GM12878 (cell line): Measurements from ENCODE around the gene GAMT. TPM values are rescaled to one million over a fixed set of nuclear protein-coding genes. Genes with fewer than 3 reads are reported as not detected.

ENCODE experiments used
- ATAC-seq: fragments of 200-7000 bp; cut with Tn5 transposase; 3 replicates; pipeline ENCODE4 v1.9.1; 2020; ENCODE audit warnings: mild to moderate bottlenecking, moderate library complexity
- BruUV-seq: library from RNA; stranded (reverse); fragments of 400-500 nt; replicated peaks from 2 replicates; lab custom pipeline; 2021; lab: Mats Ljungman, UMichigan
- CTCF ChIA-PET: fragments of 300-600 bp; sonication (Branson Sonifier 250); formaldehyde crosslinking; extraction: SDS; loops from one replicate; lab custom pipeline; 2021; ENCODE audit warnings: inconsistent platforms; lab: Yijun Ruan, JAX
- POLR2A ChIA-PET: fragments of 350-600 bp; formaldehyde crosslinking; extraction: SDS; loops from one replicate; lab custom pipeline; 2021; ENCODE audit warnings: inconsistent platforms; lab: Charles Lee
- RAD21 ChIA-PET: fragments of 300-600 bp; sonication (Branson Sonifier 250); formaldehyde crosslinking; loops from one replicate; lab custom pipeline; 2023; ENCODE audit warnings: antibody characterized with exemption; ENCODE audit not compliant: unreplicated experiment; lab: Charles Lee
- SMC1A ChIA-PET: fragments of 300-600 bp; sonication (Branson Sonifier 250); formaldehyde crosslinking; loops from one replicate; lab custom pipeline; 2023; ENCODE audit not compliant: unreplicated experiment, uncharacterized antibody; lab: Charles Lee
- DNase-seq: peaks from one replicate; pipeline ENCODE4 v3.0.0-alpha.2; 2011; ENCODE audit warnings: low read depth, low spot score
- FAIRE-seq: peaks from 3 replicates; lab custom pipeline; 2011; peaks lifted over from hg19 to GRCh38; lab: Jason Lieb, UNC
- H2AFZ ChIP-seq: 2 replicates; pipeline ENCODE4 v1.6.0; 2011; ENCODE audit warnings: low read depth, low read length, control low read depth; ENCODE audit not compliant: control insufficient read depth
- H3K27ac ChIP-seq: 2 replicates; pipeline ENCODE4 v1.5.1; 2011; ENCODE audit warnings: control low read depth; ENCODE audit not compliant: control insufficient read depth, insufficient read depth
- H3K27me3 ChIP-seq, 2 experiments: replicated peaks in 1 of 2; 2 replicates each; pipeline versions ENCODE4 v1.6.0 to v1.6.1; 2011; ENCODE audit warnings: low read length in 1 of 2; ENCODE audit not compliant: control insufficient read depth in 2 of 2, insufficient read depth in 2 of 2
- H3K36me3 ChIP-seq, 2 experiments: 2 replicates each; pipeline ENCODE4 v1.5.1; 2011; ENCODE audit warnings: low read length in 1 of 2; ENCODE audit not compliant: control insufficient read depth in 2 of 2, insufficient read depth in 2 of 2
- H3K4me1 ChIP-seq: 2 replicates; pipeline ENCODE4 v1.6.1; 2011; ENCODE audit warnings: mild to moderate bottlenecking, low read length, moderate library complexity, mixed read lengths; ENCODE audit not compliant: control insufficient read depth, insufficient read depth
- H3K4me2 ChIP-seq: 2 replicates; pipeline ENCODE4 v1.6.0; 2011; ENCODE audit warnings: control low read depth; ENCODE audit not compliant: control insufficient read depth, insufficient read depth
- H3K4me3 ChIP-seq: fragments of 200-600 bp; sonication (generic); 2 replicates; pipeline ENCODE4 v1.5.1; 2016
- H3K79me2 ChIP-seq: 2 replicates; pipeline ENCODE4 v1.6.0; 2011; ENCODE audit warnings: low read length; ENCODE audit not compliant: control insufficient read depth, insufficient read depth
- H3K9ac ChIP-seq: 2 replicates; pipeline ENCODE4 v1.8.0; 2011; ENCODE audit warnings: low read length, control low read depth, mixed read lengths; ENCODE audit not compliant: control insufficient read depth, insufficient read depth
- H3K9me3 ChIP-seq: replicated peaks from 3 replicates; pipeline ENCODE4 v1.5.1; 2011; ENCODE audit warnings: mild to moderate bottlenecking, low read length; ENCODE audit not compliant: control insufficient read depth, insufficient read depth
- H4K20me1 ChIP-seq: 2 replicates; pipeline ENCODE4 v1.6.0; 2011; ENCODE audit not compliant: control insufficient read depth, insufficient read depth
- CHD1 ChIP-seq: IDR thresholded peaks from 2 replicates; pipeline ENCODE4 v1.6.1; 2012; ENCODE audit warnings: low read depth, low read length, improper control_type of control experiment
- CREB1 ChIP-seq: IDR thresholded peaks from 2 replicates; pipeline ENCODE4 v1.6.1; 2012; ENCODE audit warnings: low read depth, mild to moderate bottlenecking, inconsistent platforms
- CREM ChIP-seq: IDR thresholded peaks from 2 replicates; pipeline ENCODE4 v1.6.1; 2014; ENCODE audit warnings: antibody characterized with exemption, low read depth
- CTCF ChIP-seq, 3 experiments: IDR thresholded peaks in 2 of 3; conservative IDR thresholded peaks in 1 of 3; 2 replicates each; pipeline ENCODE4 v1.5.1; 2011; ENCODE audit warnings: low read depth in 3 of 3, low read length in 3 of 3, mild to moderate bottlenecking in 3 of 3, control low read depth in 2 of 3, moderate library complexity in 2 of 3, inconsistent platforms in 1 of 3, mixed read lengths in 1 of 3; ENCODE audit not compliant: control insufficient read depth in 2 of 3, insufficient read depth in 1 of 3; ENCODE audit errors: extremely low read depth in 1 of 3
- E4F1 ChIP-seq: fragments of 450-650 bp; IDR thresholded peaks from 2 replicates; pipeline ENCODE4 v1.6.1; 2018; ENCODE audit warnings: borderline replicate concordance, mild to moderate bottlenecking; ENCODE audit not compliant: partially characterized antibody
- IKZF2 ChIP-seq, 2 experiments: fragments of 450-650 bp; IDR thresholded peaks; 2 replicates each; pipeline ENCODE4 v1.6.1; 2017; ENCODE audit warnings: mild to moderate bottlenecking in 2 of 2, moderate library complexity in 2 of 2
- KDM1A ChIP-seq: fragments of 200-600 bp; sonication (generic); IDR thresholded peaks from 2 replicates; pipeline ENCODE4 v1.6.1; 2016; ENCODE audit warnings: borderline replicate concordance
- MEF2A ChIP-seq: IDR thresholded peaks from 2 replicates; pipeline ENCODE4 v1.6.1; 2011; ENCODE audit warnings: low read depth, mild to moderate bottlenecking, low read length, moderate library complexity; ENCODE audit not compliant: insufficient read depth
- NFYB ChIP-seq: IDR thresholded peaks from 2 replicates; pipeline ENCODE4 v1.6.1; 2011; ENCODE audit warnings: low read depth, mild to moderate bottlenecking, low read length, improper control_type of control experiment, moderate library complexity; ENCODE audit not compliant: insufficient read depth
- TCF12 ChIP-seq: IDR thresholded peaks from 2 replicates; pipeline ENCODE4 v1.6.1; 2011; ENCODE audit warnings: low read depth, mild to moderate bottlenecking, low read length
- YY1 ChIP-seq: IDR thresholded peaks from 2 replicates; pipeline ENCODE4 v1.6.1; 2011; ENCODE audit warnings: low read depth, mild to moderate bottlenecking, low read length
- WGBS: methylation state at CpG from one replicate; pipeline ENCODE4 v1.1.6; 2016; ENCODE audit warnings: low lambda C conversion rate; ENCODE audit not compliant: insufficient replicate concordance, insufficient coverage; ENCODE audit errors: missing lambda C conversion rate; 5-methylcytosine and 5-hydroxymethylcytosine counted together
- in situ Hi-C: fragments of 300-500 bp; cut with MboI; formaldehyde crosslinking; loops from 9 replicates; pipeline ENCODE4 v1.14.3; 2018; ENCODE audit warnings: mixed read lengths
- intact Hi-C: fragments of 100-400 bp; cut with micrococcal nuclease; formaldehyde crosslinking; loops from one replicate; pipeline ENCODE4 v1.14.2; 2022; ENCODE audit not compliant: unreplicated experiment
- polyA plus RNA-seq, 11 experiments: library from polyadenylated mRNA; depleted of rRNA in 4 of 11; unstranded in 6 of 11; stranded (reverse) in 5 of 11; fragments of >200 nt; fragmentation: Nextera tagmentation in 4 of 11; fragmentation: Illumina TruSeq in 1 of 11; extraction: Ambion mirVana in 4 of 11; extraction: Trizol in 1 of 11; gene quantifications; 1 replicate in 1 of 11; 2 replicates in 10 of 11; pipeline versions ENCODE4 v1.2.1 to v1.2.3, GENCODE V29; 2011 to 2016; ENCODE audit warnings: inconsistent platforms in 2 of 11, missing spikeins in 2 of 11, low read depth in 1 of 11
- total RNA-seq, 4 experiments: library from RNA; depleted of rRNA in 3 of 4; stranded (reverse); fragments of >200 nt in 3 of 4; fragmentation: Illumina TruSeq in 1 of 4; extraction: Trizol in 1 of 4; gene quantifications; 2 replicates each; pipeline versions ENCODE4 v1.2.1 to v1.2.3, GENCODE V29; 2013 to 2021

The GAMT gene
- total and polyA plus RNA-seq, 10 of the 15 experiments (the other 5 are each of a cell fraction or from before 2014, with no cell fraction given), result 1.6 to 131 (median 38.8) TPM

- peaks cover 33% of the 10 kb centered on the region for H3K4me1 ChIP-seq
- 97% methylated on average over 30 of the region's 30 CpGs for WGBS
- intact Hi-C loops, result no loop called here
- FAIRE-seq (no peak), ATAC-seq (no peak), DNase-seq (no peak)
- peaks cover 5% of the 10 kb centered on the region for H3K79me2 ChIP-seq
- peaks cover 2 to 5% of the 10 kb centered on the region in 2 experiments; a peak in 2 of 4 replicates for H3K36me3 ChIP-seq
- CTCF ChIA-PET, result no interaction called here
- H4K20me1 ChIP-seq, result no peaks in the 10 kb centered on the region; the same call in 1 of the 2 replicates
- no peak overlapping the region for H2AFZ ChIP-seq
- RAD21 ChIA-PET, result no interaction called here
- SMC1A ChIA-PET, result interaction anchor here (1.2 kb wide), 1 partner anchor 12 kb away, joined by 3 read pairs; no protein-coding TSS in a partner anchor
- H3K9me3 ChIP-seq, result no peaks in the 10 kb centered on the region
- no peak overlapping the region for H3K4me3 ChIP-seq
- TF ChIP-seq TCF12 (no peak), CREB1 (no peak)
- in situ Hi-C loops, result no loop called here
- no peak overlapping the region for H3K27ac ChIP-seq
- POLR2A ChIA-PET, result interaction anchor here (0.5 to 0.6 kb wide), 2 partner anchors 15 to 70 kb away, joined by 3 to 4 read pairs; no protein-coding TSS in a partner anchor
- no peak overlapping the region for H3K9ac ChIP-seq
- TSS peak; percentile 18 for BruUV-seq
- no peaks in the 10 kb centered on the region for H3K27me3 ChIP-seq
- H3K4me2 ChIP-seq, result no peak overlapping the region
Observed at GRCh38 chr19:1360126-1360817, 41.1 kb downstream of the GAMT start.

- H3K79me2 ChIP-seq, result peaks cover 9% of the 10 kb centered on the region
- in situ Hi-C loops, result no loop called here
- DNase-seq (no peak), ATAC-seq (no peak), FAIRE-seq (no peak)
- no peak overlapping the region for H3K4me3 ChIP-seq
- H3K36me3 ChIP-seq, result peaks cover 2 to 5% of the 10 kb centered on the region in 2 experiments; a peak in 2 of 4 replicates
- no peaks in the 10 kb centered on the region; the same call in 1 of the 2 replicates for H4K20me1 ChIP-seq
- 96% methylated on average over 24 of the region's 24 CpGs for WGBS
- CTCF ChIA-PET, result interaction anchor here (0.6 to 1.0 kb wide), 2 partner anchors 14 to 26 kb away, joined by 3 to 4 read pairs; no protein-coding TSS in a partner anchor
- no peak overlapping the region for H3K4me2 ChIP-seq
- RAD21 ChIA-PET, result no interaction called here
- H3K9ac ChIP-seq, result no peak overlapping the region
- H3K27me3 ChIP-seq, result no peaks in the 10 kb centered on the region
- no peak overlapping the region for H2AFZ ChIP-seq
- POLR2A ChIA-PET, result interaction anchor here (1.2 kb wide), 1 partner anchor 10 kb away, joined by 3 read pairs; no protein-coding TSS in a partner anchor
- no peaks in the 10 kb centered on the region for H3K9me3 ChIP-seq
- H3K4me1 ChIP-seq, result peaks cover 18% of the 10 kb centered on the region
- BruUV-seq, result no TSS peak
- intact Hi-C loops, result no loop called here
- no peak overlapping the region for H3K27ac ChIP-seq
- SMC1A ChIA-PET, result no interaction called here
- TF ChIP-seq CHD1 (no peak), CTCF (IDR thresholded peaks at IDR 0.05 in 2 of 3, conservative IDR thresholded peaks at IDR 0.05 in 1 of 3; ENCODE audit: control insufficient read depth in 2 of 3, extremely low read depth in 1 of 3, insufficient read depth in 1 of 3, low read depth in 3 of 3, low read length in 3 of 3) (no peak), KDM1A (no peak), YY1 (no peak), CREM (no peak), MEF2A (no peak), NFYB (no peak), E4F1 (no peak), IKZF2 (IDR thresholded peaks at IDR 0.05) (no peak)
Observed at GRCh38 chr19:1357531-1358109, 43.7 kb downstream of the GAMT start.
